Measurements from ENCODE around the gene ARMC8. TPM values are rescaled to one million over a fixed set of nuclear protein-coding genes. Genes with fewer than 3 reads are reported as not detected.

ARMC8 gene
- total and polyA plus RNA-seq, 2 of the 8 experiments (the other 6 are each of a cell fraction or from before 2014, with no cell fraction given), result 47.3 to 58.5 TPM

- Histone ChIP-seq H3K27ac (ENCODE audit: low read depth, low read length) (no peak overlapping the region), H2BK20ac (ENCODE audit: low read length) (no peak overlapping the region), H3K4ac (replicated peaks; ENCODE audit: insufficient read length, low read depth, low read length) (no peak overlapping the region), H3K4me2 (ENCODE audit: insufficient read depth in 1 of 2, low read depth in 2 of 2, low read length in 2 of 2) (no peak overlapping the region), H3K23ac (ENCODE audit: insufficient read length) (no peak overlapping the region), H3K27me3 (replicated peaks in 1 of 4; ENCODE audit: control insufficient read depth in 3 of 4, extremely low read depth in 1 of 4, insufficient read depth in 3 of 4, low read length in 3 of 4) (no peaks in the 10 kb centered on the region), H4K20me1 (replicated peaks in 1 of 2; ENCODE audit: control insufficient read depth in 1 of 2, insufficient read depth in 2 of 2, low read length in 2 of 2) (no peaks in the 10 kb centered on the region), H3K4me3 (ENCODE audit: extremely low read depth in 1 of 4, insufficient read depth in 2 of 4, low read depth in 3 of 4, low read length in 4 of 4) (no peak overlapping the region), H2AK5ac (ENCODE audit: low read depth, low read length) (no peak overlapping the region), H2BK15ac (ENCODE audit: low read length) (no peak overlapping the region), H3K56ac (replicated peaks; ENCODE audit: insufficient read length, low read depth, low read length) (no peak overlapping the region), H2BK12ac (ENCODE audit: low read depth, low read length) (no peak overlapping the region), H3K9ac (replicated peaks in 1 of 4; ENCODE audit: extremely low read depth in 1 of 4, low read depth in 3 of 4, low read length in 3 of 4) (no peak overlapping the region), H3K79me1 (ENCODE audit: low read depth, low read length) (no peaks in the 10 kb centered on the region; the same call in 1 of the 2 replicates), H2AFZ (ENCODE audit: low read length) (no peak overlapping the region), H2BK120ac (replicated peaks; ENCODE audit: low read depth, low read length) (no peak overlapping the region), H4K5ac (ENCODE audit: insufficient read length, low read depth, low read length) (no peak overlapping the region), H3K18ac (ENCODE audit: extremely low read depth, low read length) (no peak overlapping the region), H3K9me3 (ENCODE audit: insufficient read depth in 2 of 2, low read depth in 1 of 2, low read length in 1 of 2) (no peaks in the 10 kb centered on the region), H4K8ac (ENCODE audit: extremely low read depth, insufficient read depth, low read length) (no peak overlapping the region), H3K23me2 (ENCODE audit: low read depth, low read length) (no peaks in the 10 kb centered on the region), H4K91ac (replicated peaks; ENCODE audit: insufficient read length, low read length) (no peak overlapping the region), H2BK5ac (ENCODE audit: low read depth, low read length) (no peak overlapping the region), H3K14ac (ENCODE audit: insufficient read length) (no peak overlapping the region), H3K4me1 (replicated peaks in 1 of 4; ENCODE audit: control insufficient read depth in 3 of 4, insufficient read depth in 4 of 4, low read length in 3 of 4) (no peaks in the 10 kb centered on the region), H3K79me2 (ENCODE audit: control insufficient read depth in 1 of 2, insufficient read depth in 2 of 2, low read length in 2 of 2) (no peaks in the 10 kb centered on the region; a peak in 1 of 4 replicates), H3K36me3 (ENCODE audit: control insufficient read depth in 2 of 4, insufficient read depth in 4 of 4, low read length in 3 of 4) (peaks cover 0 to 39% (median 13%) of the 10 kb centered on the region in 4 experiments)
- 93% methylated on average over 2 of the region's 2 CpGs; no CpG with 5 or more reads in 1 of the 2 experiments for WGBS, 2 experiments (ENCODE audit: extremely low coverage in 1 of 2, insufficient coverage in 1 of 2, insufficient read length in 1 of 2, insufficient replicate concordance in 2 of 2, low coverage in 1 of 2, low lambda C conversion rate in 2 of 2, missing lambda C conversion rate in 1 of 2)
- POLR2A ChIA-PET (ENCODE audit: partially characterized antibody), result interaction anchor here (0.8 to 1.3 kb wide), 3 partner anchors 10 to 45 kb away, joined by 4 read pairs; partner anchors contain the start of gene ARMC8
- FAIRE-seq (no peak), DNase-seq (ENCODE audit: low read depth in 1 of 2, low spot score in 2 of 2) (no peak)
- CTCF ChIA-PET (ENCODE audit: partially characterized antibody), result interaction anchor here (1.0 to 1.5 kb wide), 2 partner anchors 11 to 49 kb away, joined by 3 read pairs; no protein-coding TSS in a partner anchor
- TF ChIP-seq NRF1 (IDR thresholded peaks at IDR 0.05; ENCODE audit: low read depth, low read length), result no peak
- TF ChIP-seq BRCA1 (IDR thresholded peaks at IDR 0.05; ENCODE audit: low read depth, low read length), result no peak
- no peak for TF ChIP-seq SUZ12 (IDR thresholded peaks at IDR 0.05; ENCODE audit: low read length)
- TF ChIP-seq, protein P1, sequence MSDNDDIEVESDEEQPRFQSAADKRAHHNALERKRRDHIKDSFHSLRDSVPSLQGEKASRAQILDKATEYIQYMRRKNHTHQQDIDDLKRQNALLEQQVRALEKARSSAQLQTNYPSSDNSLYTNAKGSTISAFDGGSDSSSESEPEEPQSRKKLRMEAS (IDR thresholded peaks at IDR 0.05), result no peak
Measured at GRCh38 chr3:138230525-138230924, 43.4 kb downstream of the ARMC8 start.

All from H1 (cell line).